PC-3 (cell line): ENCODE results near the gene ERCC8. TPM values are rescaled to one million over a fixed set of nuclear protein-coding genes. Genes with fewer than 3 reads are reported as not detected.

ENCODE experiments used
- ATAC-seq: fragments of 200-7000 bp; cut with Tn5 transposase; 2 replicates; pipeline ENCODE4 v1.9.1; 2020; ENCODE audit warnings: mild to moderate bottlenecking, moderate library complexity
- BruUV-seq: library from RNA; stranded (reverse); fragments of 400-500 nt; replicated peaks from 2 replicates; lab custom pipeline; 2021; lab: Mats Ljungman, UMichigan
- CTCF ChIA-PET: fragments of 300-600 bp; sonication (Branson Sonifier 250); formaldehyde crosslinking; loops from one replicate; lab custom pipeline; 2022; ENCODE audit warnings: antibody characterized with exemption; lab: Charles Lee
- POLR2A ChIA-PET: fragments of 300-600 bp; sonication (Branson Sonifier 250); formaldehyde crosslinking; loops from one replicate; lab custom pipeline; 2022; ENCODE audit warnings: antibody characterized with exemption; ENCODE audit not compliant: unreplicated experiment; lab: Charles Lee
- DNase-seq: peaks from one replicate; pipeline ENCODE4 v3.0.0-alpha.2; 2015
- H2AFZ ChIP-seq: fragments of 300-600 bp; sonication (generic); 2 replicates; pipeline ENCODE4 v1.6.0; 2016; ENCODE audit warnings: antibody characterized with exemption, low read length
- H3F3A ChIP-seq: fragments of 300-600 bp; sonication (generic); one replicate; pipeline ENCODE4 v1.6.0; 2017; ENCODE audit warnings: antibody characterized with exemption, low read length, control low read depth, mild to moderate bottlenecking; ENCODE audit not compliant: unreplicated experiment
- H3K27ac ChIP-seq: fragments of 300-600 bp; sonication (generic); 2 replicates; pipeline ENCODE4 v1.5.1; 2016; ENCODE audit warnings: mild to moderate bottlenecking, low read length
- H3K27me3 ChIP-seq: fragments of 300-600 bp; sonication (generic); 2 replicates; pipeline ENCODE4 v1.6.1; 2016; ENCODE audit warnings: low read length, mixed read lengths
- H3K36me3 ChIP-seq: fragments of 300-600 bp; sonication (generic); 2 replicates; pipeline ENCODE4 v1.6.1; 2016; ENCODE audit warnings: low read depth, mixed run types, low read length, mixed read lengths
- H3K4me1 ChIP-seq: fragments of 300-600 bp; sonication (generic); 2 replicates; pipeline ENCODE4 v1.5.1; 2016; ENCODE audit warnings: low read length; ENCODE audit not compliant: insufficient read depth
- H3K4me2 ChIP-seq: fragments of 300-600 bp; sonication (generic); 2 replicates; pipeline ENCODE4 v1.6.0; 2016; ENCODE audit warnings: low read length
- H3K4me3 ChIP-seq: fragments of 300-600 bp; sonication (generic); 2 replicates; pipeline ENCODE4 v1.5.1; 2016; ENCODE audit warnings: mild to moderate bottlenecking, low read length, mixed read lengths
- H3K79me2 ChIP-seq: fragments of 300-600 bp; sonication (generic); 2 replicates; pipeline ENCODE4 v1.6.1; 2017; ENCODE audit warnings: low read length, mixed read lengths
- H3K9ac ChIP-seq: fragments of 300-600 bp; sonication (generic); 2 replicates; pipeline ENCODE4 v1.6.0; 2016; ENCODE audit warnings: mild to moderate bottlenecking, low read length
- H3K9me2 ChIP-seq: fragments of 300-600 bp; sonication (generic); replicated peaks from 2 replicates; pipeline ENCODE4 v1.6.1; 2016; ENCODE audit warnings: mixed run types, low read length, mixed read lengths
- H3K9me3 ChIP-seq: fragments of 300-600 bp; sonication (generic); 2 replicates; pipeline ENCODE4 v1.6.1; 2016; ENCODE audit warnings: low read length, mixed read lengths
- H4K20me1 ChIP-seq: fragments of 300-600 bp; sonication (generic); 2 replicates; pipeline ENCODE4 v1.6.1; 2016; ENCODE audit warnings: low read length, mixed read lengths
- EZH2 ChIP-seq: fragments of 300-600 bp; sonication (generic); IDR thresholded peaks from one replicate; pipeline ENCODE4 v1.6.1; 2017; ENCODE audit warnings: antibody characterized with exemption, mild to moderate bottlenecking, low read length; ENCODE audit not compliant: unreplicated experiment
- EZH2phosphoT487 ChIP-seq: fragments of 300-600 bp; sonication (generic); IDR thresholded peaks from 2 replicates; pipeline ENCODE4 v1.6.1; 2018; ENCODE audit warnings: mild to moderate bottlenecking, antibody characterized with exemption, low read length, borderline replicate concordance
- intact Hi-C: fragments of 100-400 bp; cut with micrococcal nuclease; formaldehyde crosslinking; loops from 2 replicates; pipeline ENCODE4 v1.9.0; 2023
- total RNA-seq: library from RNA; depleted of rRNA; stranded (reverse); fragments of >200 nt; gene quantifications from 2 replicates; pipeline ENCODE4 v1.2.3, GENCODE V29; 2014
- TF ChIP-seq, protein P1 (sequence below): fragments of 300-600 bp; sonication (generic); conservative IDR thresholded peaks from 2 replicates; pipeline ENCODE4 v1.5.1; 2017; ENCODE audit warnings: antibody characterized with exemption, low read depth, mild to moderate bottlenecking, low read length

The ERCC8 gene
- total RNA-seq, 1 experiment from 2014 or later = 2.1 TPM

DNA sequence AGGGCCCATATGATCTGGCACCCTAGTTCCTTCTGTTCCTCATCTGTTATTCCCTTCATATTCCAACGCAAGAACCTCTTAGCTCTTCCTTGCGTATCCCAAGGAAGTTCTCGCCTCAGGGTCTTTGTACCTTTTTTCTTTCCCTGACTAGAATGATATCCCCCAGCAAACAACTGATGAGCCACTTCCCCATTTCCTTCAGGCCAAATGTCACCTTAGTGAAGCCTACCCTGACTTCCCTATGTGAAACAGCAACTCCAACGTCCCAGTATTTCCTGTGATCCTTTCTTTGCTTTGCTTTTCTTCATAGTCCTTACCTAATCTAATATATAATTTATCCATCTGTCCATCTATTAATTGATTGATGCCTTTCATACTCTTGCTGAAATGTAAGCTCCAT is 47.9 kb downstream of the ERCC8 start:
- ChIA-PET POLR2A (no interaction called here), CTCF (interaction anchor here (0.6 kb wide), 1 partner anchor 598 kb away, joined by 3 read pairs; no protein-coding TSS in a partner anchor)
- intact Hi-C loops = no loop called here
- DNase-seq (no peak), ATAC-seq (no peak)
- Histone ChIP-seq H2AFZ (no peak overlapping the region), H3K9me2 (no peaks in the 10 kb centered on the region), H3K36me3 (no peaks in the 10 kb centered on the region), H3F3A (no peaks in the 10 kb centered on the region), H3K79me2 (no peaks in the 10 kb centered on the region), H3K27me3 (no peaks in the 10 kb centered on the region), H3K9ac (no peak overlapping the region), H3K4me3 (no peak overlapping the region), H3K9me3 (no peaks in the 10 kb centered on the region), H4K20me1 (no peaks in the 10 kb centered on the region), H3K4me2 (no peak overlapping the region), H3K27ac (no peak overlapping the region), H3K4me1 (no peaks in the 10 kb centered on the region)
- BruUV-seq = no TSS peak
- TF ChIP-seq, protein P1, sequence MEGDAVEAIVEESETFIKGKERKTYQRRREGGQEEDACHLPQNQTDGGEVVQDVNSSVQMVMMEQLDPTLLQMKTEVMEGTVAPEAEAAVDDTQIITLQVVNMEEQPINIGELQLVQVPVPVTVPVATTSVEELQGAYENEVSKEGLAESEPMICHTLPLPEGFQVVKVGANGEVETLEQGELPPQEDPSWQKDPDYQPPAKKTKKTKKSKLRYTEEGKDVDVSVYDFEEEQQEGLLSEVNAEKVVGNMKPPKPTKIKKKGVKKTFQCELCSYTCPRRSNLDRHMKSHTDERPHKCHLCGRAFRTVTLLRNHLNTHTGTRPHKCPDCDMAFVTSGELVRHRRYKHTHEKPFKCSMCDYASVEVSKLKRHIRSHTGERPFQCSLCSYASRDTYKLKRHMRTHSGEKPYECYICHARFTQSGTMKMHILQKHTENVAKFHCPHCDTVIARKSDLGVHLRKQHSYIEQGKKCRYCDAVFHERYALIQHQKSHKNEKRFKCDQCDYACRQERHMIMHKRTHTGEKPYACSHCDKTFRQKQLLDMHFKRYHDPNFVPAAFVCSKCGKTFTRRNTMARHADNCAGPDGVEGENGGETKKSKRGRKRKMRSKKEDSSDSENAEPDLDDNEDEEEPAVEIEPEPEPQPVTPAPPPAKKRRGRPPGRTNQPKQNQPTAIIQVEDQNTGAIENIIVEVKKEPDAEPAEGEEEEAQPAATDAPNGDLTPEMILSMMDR = no peak
- TF ChIP-seq EZH2phosphoT487 = no peak
- TF ChIP-seq EZH2 = no peak

DNA sequence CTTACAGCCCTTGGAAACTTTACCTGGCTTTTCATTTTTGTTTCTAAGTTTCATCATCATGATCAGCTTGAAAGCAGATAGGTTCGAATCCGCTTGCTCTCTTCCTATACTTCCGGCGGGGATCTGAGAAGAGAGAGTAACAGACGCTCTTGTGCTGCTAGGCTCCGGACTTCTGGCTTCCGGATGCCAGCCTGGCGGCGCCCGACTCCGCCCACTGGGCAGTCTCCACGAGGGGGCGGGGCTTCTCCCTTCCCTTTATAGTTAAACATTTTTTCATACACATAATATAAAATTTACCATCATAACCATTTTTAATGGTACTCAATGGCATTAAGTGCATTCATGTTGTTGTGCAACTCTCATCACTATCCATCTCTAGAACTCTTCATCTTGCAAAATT is 51.3 kb downstream of the ERCC8 start:
- H3K4me1 ChIP-seq = no peaks in the 10 kb centered on the region
- ATAC-seq (no peak), DNase-seq (no peak)
- H3F3A ChIP-seq = no peaks in the 10 kb centered on the region
- no peak overlapping the region for H3K4me2 ChIP-seq
- intact Hi-C loops = no loop called here
- H2AFZ ChIP-seq = no peak overlapping the region
- H3K9me2 ChIP-seq = no peaks in the 10 kb centered on the region
- ChIA-PET POLR2A (no interaction called here), CTCF (no interaction called here)
- no peaks in the 10 kb centered on the region for H4K20me1 ChIP-seq
- TF ChIP-seq, protein P1 = no peak
- TF ChIP-seq EZH2 = no peak
- TF ChIP-seq EZH2phosphoT487 = no peak
- no peaks in the 10 kb centered on the region for H3K36me3 ChIP-seq
- no peaks in the 10 kb centered on the region for H3K9me3 ChIP-seq
- BruUV-seq = no TSS peak
- H3K4me3 ChIP-seq = no peak overlapping the region
- no peak overlapping the region for H3K27ac ChIP-seq
- no peak overlapping the region for H3K9ac ChIP-seq
- no peaks in the 10 kb centered on the region for H3K79me2 ChIP-seq
- no peaks in the 10 kb centered on the region for H3K27me3 ChIP-seq

DNA sequence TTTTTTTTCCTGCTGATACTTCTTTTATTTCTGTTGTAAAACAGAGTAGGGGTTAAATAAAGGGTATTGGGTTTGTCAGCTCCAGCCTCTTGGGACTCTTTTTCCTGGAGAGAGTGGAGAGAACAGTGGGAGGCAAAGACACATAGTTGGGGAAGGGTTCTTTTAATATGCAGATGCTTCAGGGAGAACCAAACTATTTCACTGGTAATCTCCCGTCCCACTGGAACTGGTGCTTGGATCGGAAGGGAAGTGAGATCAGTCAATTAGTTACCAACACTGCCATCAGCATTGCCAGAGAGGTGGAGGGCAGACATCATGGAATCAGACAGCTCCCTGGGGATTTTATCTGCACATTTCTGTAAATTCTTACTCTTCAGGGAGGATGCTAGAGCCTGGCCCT is 53.2 kb downstream of the ERCC8 start:
- Histone ChIP-seq H3K4me3 (no peak overlapping the region), H3K27ac (no peak overlapping the region), H3K9me2 (no peaks in the 10 kb centered on the region), H3K9ac (no peak overlapping the region), H4K20me1 (no peaks in the 10 kb centered on the region), H3K4me1 (no peaks in the 10 kb centered on the region), H3K4me2 (no peak overlapping the region), H3K9me3 (no peaks in the 10 kb centered on the region), H3K79me2 (no peaks in the 10 kb centered on the region), H3K27me3 (no peaks in the 10 kb centered on the region), H2AFZ (no peak overlapping the region), H3F3A (no peaks in the 10 kb centered on the region), H3K36me3 (no peaks in the 10 kb centered on the region)
- ChIA-PET CTCF (no interaction called here), POLR2A (no interaction called here)
- no peak for ATAC-seq
- DNase-seq = no peak
- TF ChIP-seq EZH2 = no peak
- TF ChIP-seq, protein P1 = no peak
- TF ChIP-seq EZH2phosphoT487 = no peak
- intact Hi-C loops = no loop called here
- BruUV-seq = no TSS peak
